RCC 7860 (cell line): Measurements from ENCODE around the gene DNM1.
A peak's percentile ranks its signal among the peaks of the same experiment; 100 is the strongest.

Experiments
- DNase-seq: peaks from one replicate; pipeline ENCODE4 v3.0.0-alpha.2; 2015; ENCODE audit warnings: low spot score
- FAIRE-seq: peaks from 2 replicates; lab custom pipeline; 2012; peaks lifted over from hg19 to GRCh38; lab: Jason Lieb, UNC

Gene DNM1

DNA sequence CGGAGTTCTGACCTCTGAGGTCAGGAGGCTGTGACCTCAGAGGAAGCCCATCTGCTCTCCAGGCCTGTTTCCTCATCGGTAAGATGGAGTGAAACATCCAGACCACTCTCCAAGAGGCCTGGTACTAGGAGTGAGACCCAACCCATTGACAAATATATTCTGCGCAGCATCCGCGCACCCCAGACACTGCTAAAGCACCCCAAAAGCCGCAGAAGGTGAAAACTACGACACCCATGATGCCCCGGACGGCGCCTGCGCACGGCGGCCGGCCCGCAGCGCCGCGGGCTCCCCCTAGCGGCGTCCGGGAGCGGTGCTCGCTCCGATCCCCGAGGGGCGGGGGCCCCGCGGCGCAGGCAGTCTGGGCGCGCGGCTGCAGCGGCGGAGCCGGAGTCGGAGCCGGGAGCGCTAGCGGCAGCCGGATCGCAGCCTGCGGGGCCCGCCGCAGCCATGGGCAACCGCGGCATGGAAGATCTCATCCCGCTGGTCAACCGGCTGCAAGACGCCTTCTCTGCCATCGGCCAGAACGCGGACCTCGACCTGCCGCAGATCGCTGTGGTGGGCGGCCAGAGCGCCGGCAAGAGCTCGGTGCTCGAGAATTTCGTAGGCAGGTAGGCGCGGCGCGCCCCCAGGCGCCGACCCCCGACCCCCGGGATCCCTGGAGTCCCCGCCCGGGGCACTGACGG, at the start of gene DNM1:
Gene DNM1 (plus strand): TSS at position 356 of the 683 bp plus-strand sequence. CDS start 92 bp downstream, at position 448.
- FAIRE-seq: no peak
- peak; percentile 46 for DNase-seq

DNA sequence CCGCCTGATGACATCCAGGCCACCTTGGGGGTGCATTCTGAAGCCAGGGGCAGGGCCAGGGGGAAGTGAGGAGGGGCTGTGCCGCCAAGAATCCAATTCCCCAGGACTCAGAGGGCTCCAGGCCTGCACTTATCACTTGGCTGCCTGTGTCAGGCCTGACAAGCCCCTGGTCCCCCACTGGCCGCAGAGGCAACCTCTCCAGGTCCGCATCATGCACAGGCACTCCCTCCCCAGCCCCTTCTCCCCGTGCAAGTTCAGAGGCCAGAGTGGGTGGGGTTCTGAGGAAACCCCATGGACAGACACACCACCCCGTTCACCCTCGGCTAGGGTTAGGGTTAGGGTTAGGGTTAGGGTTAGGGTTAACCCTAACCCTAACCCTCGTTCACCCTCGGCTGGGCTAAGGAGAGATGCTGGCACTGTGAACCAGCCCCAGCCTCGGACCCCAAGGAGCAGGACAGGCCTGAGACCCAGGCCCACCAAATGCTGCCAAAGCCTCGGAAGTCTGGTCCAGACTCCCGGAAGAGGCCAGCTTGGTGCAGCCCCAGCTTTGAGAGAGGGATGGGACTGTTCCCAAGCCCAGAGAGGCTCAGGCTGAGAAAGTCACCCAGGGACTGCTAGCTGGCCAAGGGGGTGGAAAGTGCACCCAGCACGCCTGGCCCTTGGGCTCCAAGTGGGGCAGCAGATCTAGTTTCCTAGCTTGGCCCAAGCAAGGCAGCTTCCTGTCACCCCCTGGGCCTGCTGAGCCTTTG, 49.1 kb upstream of the DNM1 start:
- DNase-seq (no peak), FAIRE-seq (no peak)

DNA sequence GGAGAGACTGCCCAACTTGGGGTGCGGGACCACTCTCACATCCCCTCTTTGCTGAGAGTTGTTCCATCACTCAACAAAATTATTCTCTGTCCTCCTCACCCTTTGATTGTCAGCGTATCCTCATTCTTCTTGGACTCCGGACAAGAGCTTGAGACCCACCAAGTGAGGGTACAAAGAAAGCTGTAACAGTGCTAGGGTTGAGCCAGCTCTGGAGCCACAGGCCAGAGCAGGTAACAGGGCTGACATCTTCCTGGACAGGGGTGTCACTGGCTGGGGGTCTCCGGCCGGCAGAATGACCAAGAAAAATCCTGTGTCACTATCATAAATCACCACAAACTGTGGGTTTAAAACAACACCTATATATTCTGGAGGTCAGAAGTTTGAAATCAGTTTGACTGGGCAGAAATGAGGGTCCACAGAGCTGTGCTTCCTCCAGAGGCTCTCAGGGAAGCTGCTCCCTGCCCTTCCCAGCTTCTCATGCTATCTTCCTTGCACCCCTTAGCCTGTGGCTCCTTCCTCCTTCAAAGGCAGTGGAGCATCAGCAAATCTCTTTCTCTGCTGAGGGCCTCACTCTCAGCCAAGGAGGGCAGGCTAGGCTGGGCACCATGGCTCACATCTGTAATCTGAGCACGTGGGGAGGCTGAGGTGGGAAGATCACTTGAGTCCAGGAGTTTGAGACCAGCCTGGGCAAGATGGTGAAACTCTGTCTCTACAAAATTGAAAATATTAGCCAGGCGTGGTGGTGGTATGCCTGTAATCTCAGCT, 47.3 kb upstream of the DNM1 start:
- DNase-seq (no peak), FAIRE-seq (no peak)

DNA sequence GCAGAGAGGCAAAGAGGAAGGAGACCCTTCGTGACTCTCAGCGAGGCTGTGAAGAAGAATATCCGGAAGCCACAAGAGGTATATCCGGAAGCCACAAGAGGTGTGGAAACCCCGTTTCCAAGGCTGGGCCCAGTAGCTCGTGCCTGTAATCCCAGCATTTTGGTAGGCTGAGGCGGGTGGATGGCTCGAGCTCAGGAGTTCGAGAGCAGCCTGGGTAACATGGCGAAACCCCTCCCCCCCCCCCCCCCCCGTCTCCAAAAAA, 43.7 kb upstream of the DNM1 start:
- DNase-seq (no peak), FAIRE-seq (no peak)

DNA sequence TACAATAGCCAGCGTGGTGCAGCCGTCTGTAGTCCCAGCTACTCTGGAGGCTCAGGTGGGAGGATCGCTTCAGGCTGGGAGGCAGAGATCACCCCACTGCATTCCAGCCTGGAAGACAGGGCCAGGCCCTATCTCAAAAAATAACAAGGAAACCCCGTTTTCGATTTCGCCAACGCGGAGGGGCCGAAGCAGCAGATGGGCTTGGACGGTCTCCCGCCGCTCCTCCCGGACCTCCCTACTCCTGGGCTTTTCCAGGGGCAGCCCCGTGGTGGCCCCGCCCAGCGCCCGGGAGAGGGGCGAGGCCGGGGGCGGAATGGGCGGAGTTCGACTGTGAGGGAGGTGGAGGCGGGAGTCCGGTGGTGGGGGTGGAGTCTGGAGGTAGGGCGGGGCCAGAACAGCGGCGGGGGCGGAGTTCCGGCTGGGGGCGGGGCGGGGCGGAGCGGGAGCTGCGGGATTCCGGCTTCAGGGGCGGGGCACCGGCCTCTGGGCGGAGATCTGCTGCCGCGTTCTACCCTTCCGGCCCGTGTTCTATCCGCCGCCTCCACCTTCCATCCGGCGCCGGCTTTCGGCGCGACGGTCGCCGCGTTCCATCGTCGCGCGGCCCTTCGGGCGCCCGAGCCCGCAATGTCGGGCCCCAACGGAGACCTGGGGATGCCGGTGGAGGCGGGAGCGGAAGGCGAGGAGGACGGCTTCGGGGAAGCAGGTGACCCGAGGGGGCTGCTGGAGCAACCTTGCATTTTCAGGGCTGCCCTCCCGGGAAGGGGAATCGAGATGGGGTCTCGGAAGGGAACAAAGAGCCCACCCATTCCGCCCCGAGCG, 43.2 kb upstream of the DNM1 start, which contains the start of gene BBLN:
Gene BBLN (plus strand): TSS at position 482 of the 819 bp plus-strand sequence. CDS start 143 bp downstream, at position 625.
- FAIRE-seq (no peak), DNase-seq (peak; percentile 85)

DNA sequence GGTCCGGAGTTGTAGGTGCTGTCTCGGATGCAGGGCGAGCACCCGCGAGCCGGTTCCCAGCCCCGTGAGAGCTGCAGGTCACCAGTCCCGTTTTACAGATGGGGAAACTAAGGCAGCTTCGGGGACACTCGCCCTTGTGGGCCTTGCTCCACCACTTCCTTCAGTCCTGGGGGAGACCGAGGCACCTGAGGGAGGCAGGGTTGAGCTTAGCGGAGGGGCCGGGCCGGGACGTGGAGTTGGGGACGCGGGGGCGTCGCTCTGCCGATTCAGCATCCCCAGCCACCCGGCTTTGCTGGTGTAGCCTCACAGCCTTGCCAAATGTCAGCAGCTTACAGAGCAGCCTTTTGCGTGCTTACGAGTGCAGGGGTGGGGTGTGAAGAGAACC, 42.6 kb upstream of the DNM1 start:
- no peak for DNase-seq
- FAIRE-seq: no peak

DNA sequence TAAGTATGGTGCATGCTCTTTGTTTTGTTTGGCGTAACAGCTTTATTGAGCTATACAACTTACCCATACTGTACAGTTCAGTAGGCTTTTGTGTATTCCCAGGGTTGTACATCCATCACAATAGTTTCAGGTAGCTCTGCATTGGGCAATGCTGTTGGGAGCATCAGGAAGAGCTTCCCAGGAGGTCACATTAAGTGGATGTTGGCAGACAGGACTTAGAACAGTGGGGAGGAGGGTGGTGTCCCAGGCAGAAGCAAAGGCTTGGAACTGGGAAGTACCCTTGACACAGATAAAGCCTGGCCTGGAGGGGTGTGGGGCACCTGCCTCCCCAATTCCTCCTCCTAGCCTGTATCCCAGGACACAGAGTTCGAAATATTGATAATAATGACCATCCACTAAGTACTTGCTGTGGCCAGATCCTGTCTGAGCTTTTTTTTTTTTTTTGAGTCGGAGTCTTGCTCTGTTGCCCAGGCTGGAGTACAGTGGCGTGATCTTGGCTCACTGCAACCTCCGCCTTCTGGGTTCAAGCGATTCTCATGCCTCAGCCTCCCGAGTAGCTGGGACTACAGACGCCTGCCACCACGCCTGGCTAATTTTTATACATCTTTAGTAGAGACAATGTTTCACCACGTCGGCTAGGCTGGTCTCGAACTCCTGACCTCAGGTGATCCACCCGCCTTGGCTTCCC, 41.8 kb upstream of the DNM1 start:
- DNase-seq (no peak), FAIRE-seq (no peak)

DNA sequence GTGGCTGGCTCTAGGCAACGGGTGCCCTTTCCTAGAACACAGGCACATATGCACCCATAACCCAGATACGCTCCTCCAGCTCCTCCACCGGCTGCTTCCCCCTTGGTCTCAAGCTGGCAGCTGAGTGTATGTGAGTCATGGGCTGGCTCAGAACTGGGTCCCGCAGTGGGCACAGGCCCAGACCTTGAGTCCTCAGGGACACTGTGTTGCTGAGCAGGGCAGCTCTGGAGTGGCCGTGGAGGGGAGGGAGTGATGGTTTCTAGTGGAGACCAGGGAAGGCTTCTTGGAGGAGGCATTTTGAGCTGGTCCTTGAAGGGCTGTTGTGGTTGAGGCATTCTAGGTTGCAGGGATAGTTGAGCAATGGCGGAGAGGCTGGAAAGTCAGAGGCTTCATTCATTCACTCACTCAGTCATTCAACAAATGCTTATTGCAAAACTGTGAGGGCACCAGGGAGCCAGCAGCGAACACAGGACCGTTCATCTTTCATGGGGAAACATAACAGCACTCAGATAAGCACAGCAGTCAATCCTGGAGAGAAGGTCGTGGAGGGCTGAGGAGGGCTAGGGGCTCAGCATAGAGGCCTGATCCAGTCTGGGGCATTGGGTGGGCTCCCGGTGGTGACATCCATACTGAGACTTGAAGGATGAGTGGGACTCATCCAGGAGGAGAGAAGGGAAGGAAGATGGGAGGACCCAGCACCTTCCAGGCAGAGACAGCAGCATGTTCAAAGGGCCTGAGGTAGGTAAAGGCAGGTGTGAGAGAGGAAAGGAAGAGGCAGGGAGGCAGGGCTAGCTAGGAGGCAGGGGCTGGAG, 40.8 kb upstream of the DNM1 start:
- peak; percentile 51 for DNase-seq
- no peak for FAIRE-seq

DNA sequence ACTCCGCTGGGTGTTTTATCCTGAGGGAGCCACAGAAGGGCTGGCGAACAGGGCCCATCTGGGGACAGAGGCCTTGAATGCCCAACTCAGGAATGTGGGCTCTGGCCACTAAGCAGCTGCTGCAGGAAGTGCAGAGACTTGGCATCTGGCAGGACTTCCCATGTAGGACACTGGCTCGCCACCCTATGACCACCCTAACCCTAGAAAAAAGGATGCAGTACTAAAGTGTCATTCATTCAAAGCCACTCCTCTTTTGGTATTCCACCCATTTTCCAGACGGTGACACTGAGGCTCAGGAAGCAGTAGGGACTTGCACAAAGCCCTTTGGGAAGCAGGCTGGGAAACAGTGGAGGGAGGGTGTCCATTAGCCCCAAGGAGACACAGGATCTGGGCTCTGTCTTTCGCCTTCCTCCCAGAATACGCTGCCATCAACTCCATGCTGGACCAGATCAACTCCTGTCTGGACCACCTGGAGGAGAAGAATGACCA, 40.1 kb upstream of the DNM1 start:
- DNase-seq: no peak
- FAIRE-seq: no peak

DNA sequence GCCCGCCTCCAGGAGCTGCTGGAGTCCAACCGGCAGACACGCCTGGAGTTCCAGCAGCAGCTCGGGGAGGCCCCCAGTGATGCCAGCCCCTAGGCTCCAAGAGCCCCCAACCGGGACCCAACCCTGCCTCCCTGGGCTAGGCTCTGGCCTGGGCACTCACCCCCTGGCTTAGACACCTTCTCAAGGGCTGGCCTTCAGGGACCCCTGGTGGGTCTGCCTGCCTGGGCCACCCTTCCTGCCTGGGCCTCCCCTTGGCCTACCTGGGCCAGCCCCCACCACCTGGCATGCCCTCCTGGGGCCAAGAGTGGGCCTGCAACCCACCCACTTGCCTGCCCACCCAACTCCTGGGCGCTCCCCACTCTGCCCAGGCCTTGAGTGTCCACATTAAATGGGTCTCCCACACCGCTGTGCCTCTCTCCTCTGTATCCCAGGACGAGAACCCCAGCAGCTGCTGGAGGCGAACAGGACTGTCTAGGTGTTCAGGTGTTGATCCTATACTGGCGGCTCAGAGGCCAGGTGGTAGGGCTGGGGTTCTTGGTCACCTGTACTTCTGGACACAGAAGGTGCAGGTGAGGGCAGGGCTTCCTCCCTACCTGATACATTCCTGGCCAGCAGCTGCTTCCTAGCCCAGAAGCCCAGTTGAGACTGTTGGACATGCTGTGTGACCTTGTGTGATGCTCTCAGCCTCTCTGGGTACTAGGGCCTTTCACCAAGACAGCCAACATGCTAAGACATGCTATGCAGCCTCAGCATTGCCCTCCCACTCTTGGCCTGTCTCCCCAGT, 39.5 kb upstream of the DNM1 start:
- no peak for FAIRE-seq
- no peak for DNase-seq

DNA sequence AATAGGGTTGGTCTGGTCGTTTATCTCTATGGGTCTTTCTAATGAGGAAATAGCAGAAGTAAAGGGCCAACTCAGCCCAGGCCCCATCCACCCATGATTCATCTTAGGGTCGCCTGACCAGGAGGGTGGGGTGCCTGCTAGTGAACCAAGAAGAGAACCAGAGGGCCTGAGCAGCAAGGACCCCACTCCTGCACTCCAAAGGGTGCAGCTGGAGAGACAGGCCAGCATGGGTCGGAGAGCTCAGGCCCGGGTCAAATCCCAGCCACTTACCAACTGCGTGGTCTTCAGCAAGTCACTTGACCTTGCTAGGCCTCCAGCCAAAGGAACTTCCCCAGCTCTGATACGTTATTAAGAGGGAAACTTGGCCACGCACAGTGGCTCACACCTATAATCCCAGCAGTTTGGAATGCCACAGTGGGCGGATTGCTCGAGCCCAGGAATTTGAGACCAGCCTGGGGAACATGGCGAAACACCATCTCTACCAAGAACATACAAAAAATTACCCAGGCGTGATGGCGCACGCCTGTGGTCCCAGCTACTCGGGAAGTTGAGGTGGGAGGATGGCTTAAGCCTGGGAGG, 38.8 kb upstream of the DNM1 start:
- FAIRE-seq: no peak

DNA sequence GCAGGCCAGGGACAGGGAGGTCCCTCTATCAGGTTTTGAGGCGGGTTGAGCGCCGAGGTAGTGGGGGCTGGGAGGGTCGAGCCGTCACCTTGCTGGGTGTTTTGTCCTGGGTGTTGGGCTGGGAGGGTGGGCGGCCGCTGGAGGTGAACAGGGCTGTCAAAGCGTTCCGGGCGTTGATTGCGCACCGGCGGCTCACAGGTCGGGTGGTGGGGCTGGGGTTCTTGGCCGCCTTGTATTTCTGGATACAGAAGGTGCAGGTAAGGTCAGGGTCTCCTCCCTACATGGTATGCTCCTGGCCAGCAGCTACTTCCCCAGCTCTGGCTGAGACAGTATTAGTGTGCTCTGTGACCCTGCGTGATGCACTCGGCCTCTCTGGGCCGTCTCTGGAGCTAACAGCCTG, 37.0 kb upstream of the DNM1 start:
- FAIRE-seq (no peak), DNase-seq (no peak)

More for the DNA sequence above, 38.8 kb upstream of the DNM1 start:
- no peak for DNase-seq

DNA sequence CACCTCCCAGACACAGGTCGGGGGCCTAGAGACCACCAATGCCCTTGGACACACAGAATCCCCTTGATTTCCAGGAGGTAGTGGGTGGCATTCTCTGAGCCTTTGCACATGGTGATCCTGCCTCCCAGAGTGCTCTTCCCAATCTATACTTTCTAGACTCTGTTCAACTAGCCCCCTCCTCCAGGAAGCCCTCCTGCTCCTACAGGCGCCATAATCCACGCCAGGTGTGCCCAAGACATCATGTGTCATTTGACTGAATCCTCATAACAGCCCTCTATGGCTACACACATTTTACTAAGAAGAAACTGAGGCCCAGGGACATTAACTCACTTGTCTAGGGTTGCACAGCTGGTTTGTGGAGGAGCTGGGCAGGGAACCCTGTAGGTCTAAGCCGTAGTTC, 36.0 kb upstream of the DNM1 start:
- DNase-seq (no peak), FAIRE-seq (no peak)

DNA sequence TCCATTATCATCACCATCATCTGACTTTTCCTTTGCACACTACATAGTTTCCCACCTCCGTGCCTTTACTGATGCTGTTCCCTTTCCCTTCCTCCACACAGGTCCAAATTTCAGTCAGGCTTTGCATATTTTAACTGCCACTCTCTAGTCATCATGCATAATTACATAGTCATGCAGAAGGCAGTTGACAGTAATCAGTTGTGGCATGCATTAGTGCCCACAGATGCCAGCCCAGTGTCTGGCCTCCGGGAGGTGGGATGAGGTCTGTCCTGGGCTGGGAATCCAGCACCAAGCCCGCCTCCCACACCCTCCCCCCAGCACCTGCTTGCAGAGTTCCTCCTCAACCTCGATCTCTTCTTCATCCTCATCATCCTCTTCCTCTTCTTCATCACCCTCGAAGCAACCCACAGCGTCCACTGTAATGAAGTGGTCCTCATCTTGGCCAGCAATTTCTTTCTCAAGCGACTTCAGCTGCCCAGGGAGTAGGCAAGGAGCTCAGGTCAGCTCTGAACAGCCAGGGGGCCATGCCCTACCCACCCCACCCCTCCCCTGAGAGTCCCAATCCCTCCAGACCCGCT, 34.4 kb upstream of the DNM1 start:
- FAIRE-seq: no peak

DNA sequence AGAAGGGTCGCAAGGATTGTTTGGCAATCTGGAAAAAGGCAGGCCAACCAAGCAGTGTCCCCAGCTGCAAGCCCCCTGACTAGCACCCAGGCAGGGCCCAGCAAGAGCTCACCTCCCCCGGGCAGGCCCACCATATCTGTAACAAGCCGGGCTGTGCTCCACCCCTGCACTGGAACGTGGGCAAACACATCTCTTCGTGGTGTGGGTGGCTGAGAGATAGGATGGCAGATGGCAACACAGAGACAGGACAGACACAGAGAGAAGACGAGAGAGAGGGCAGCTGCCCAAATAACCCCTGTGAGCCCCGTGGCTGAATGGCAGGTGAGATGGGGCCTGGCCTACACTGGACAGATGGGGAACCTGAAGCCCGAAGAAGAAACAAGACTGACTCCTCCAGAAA, 33.7 kb upstream of the DNM1 start:
- DNase-seq (no peak), FAIRE-seq (no peak)

More for the DNA sequence above, 34.4 kb upstream of the DNM1 start:
- DNase-seq: no peak

DNA sequence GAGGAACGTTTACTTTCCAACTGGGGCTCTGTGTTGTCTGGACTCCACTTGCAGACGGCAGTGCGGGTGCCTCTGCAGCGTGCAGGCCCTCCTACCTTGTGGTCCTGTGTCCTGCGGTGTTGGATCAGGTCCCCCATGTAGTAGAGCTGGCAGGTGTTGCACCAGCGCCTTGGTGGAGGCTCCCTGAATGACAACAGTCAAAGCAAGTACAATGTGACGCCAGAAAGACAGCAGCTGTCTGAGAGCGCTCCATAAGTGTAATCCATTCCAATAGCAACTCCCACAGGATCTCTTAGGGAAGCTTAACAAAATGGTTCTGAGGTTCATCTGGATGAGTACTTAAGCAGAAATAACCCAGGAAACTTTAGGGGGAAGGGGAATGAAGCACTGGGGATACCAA, 33.3 kb upstream of the DNM1 start:
- no peak for FAIRE-seq
- DNase-seq: no peak

DNA sequence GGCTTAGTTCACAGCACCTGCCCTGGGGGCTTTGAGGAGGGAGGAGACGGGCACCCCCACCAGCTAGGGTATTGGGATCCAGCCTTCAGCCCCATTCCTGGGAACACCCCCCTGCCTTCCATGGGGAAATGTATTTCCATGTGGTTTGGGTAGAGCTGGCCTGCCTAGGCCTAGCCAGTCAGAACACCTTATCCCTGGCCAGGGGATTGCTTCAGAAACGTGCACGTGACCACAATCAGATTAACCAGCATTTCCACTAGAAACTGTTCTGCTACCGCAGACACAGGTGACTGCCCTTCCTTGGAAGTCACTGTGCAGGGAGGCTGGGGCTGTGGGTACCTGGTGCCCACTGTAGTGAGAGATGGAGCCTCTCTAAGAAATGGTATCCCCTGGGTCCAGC, 29.1 kb upstream of the DNM1 start:
- DNase-seq (no peak), FAIRE-seq (no peak)

DNA sequence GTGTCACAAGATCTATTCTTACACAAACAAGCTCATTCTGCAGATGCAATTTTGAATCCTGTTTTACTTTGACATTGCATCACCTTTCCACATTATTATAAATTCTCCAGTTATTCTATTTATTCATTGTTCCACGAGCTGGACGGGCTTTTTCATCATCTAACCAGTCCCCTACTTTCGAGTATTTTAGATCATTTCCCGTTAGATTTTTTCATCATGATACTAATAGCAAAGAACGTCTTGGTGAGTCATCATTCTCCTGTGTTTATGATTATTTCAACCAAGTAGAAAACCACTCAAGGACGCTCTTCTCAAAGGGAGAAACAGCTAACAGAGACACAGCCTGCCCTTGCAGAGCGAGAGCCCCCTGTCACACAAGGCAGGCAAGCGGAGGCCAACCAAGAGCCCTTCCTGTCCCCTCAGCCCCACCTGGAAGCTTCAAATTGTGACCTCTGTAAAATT, 28.0 kb upstream of the DNM1 start:
- FAIRE-seq: no peak

More for the DNA sequence above, 28.0 kb upstream of the DNM1 start:
- no peak for DNase-seq
